H9 (cell line): ENCODE results near the gene CYP21A2. TPM values are rescaled to one million over a fixed set of nuclear protein-coding genes. Genes with fewer than 3 reads are reported as not detected.
"Not testable (repeated sequence)": the region's sequence is repeated elsewhere in the genome, so short reads cannot be mapped to it uniquely, and the experiment has no call there.

Experiments
- DNase-seq: peaks from one replicate; pipeline ENCODE4 v3.0.0-alpha.2; 2017
- H2AFZ ChIP-seq: one replicate; pipeline ENCODE4 v1.6.1; 2013; ENCODE audit warnings: mild to moderate bottlenecking, low read length, control low read depth, moderate library complexity
- H2AK5ac ChIP-seq: 2 replicates; pipeline ENCODE4 v1.6.1; 2013; ENCODE audit warnings: low read length, control low read depth, mixed read lengths; ENCODE audit not compliant: insufficient read length
- H2BK120ac ChIP-seq: one replicate; pipeline ENCODE4 v1.6.1; 2013; ENCODE audit warnings: low read depth, mild to moderate bottlenecking, low read length, control low read depth, inconsistent platforms; ENCODE audit not compliant: poor library complexity, severe bottlenecking
- H2BK12ac ChIP-seq: 2 replicates; pipeline ENCODE4 v1.6.1; 2013; ENCODE audit warnings: low read length, control low read depth, mixed read lengths, low read depth; ENCODE audit not compliant: insufficient read length
- H2BK15ac ChIP-seq: 2 replicates; pipeline ENCODE4 v1.6.1; 2013; ENCODE audit warnings: low read depth, low read length, control low read depth
- H2BK20ac ChIP-seq: one replicate; pipeline ENCODE4 v1.6.1; 2013; ENCODE audit warnings: low read depth, mild to moderate bottlenecking, low read length, control low read depth, inconsistent platforms; ENCODE audit not compliant: poor library complexity, severe bottlenecking
- H2BK5ac ChIP-seq: 2 replicates; pipeline ENCODE4 v1.6.1; 2013; ENCODE audit warnings: low read length, control low read depth, mixed read lengths; ENCODE audit not compliant: insufficient read length
- H3K14ac ChIP-seq: 2 replicates; pipeline ENCODE4 v1.6.1; 2013; ENCODE audit warnings: low read length, control low read depth; ENCODE audit not compliant: insufficient read depth
- H3K18ac ChIP-seq: 2 replicates; pipeline ENCODE4 v1.6.1; 2013; ENCODE audit warnings: low read depth, mild to moderate bottlenecking, mixed read lengths, low read length, control low read depth; ENCODE audit not compliant: insufficient read length
- H3K23ac ChIP-seq: 2 replicates; pipeline ENCODE4 v1.6.1; 2013; ENCODE audit warnings: low read length, control low read depth, mixed read lengths, low read depth; ENCODE audit not compliant: insufficient read length
- H3K23me2 ChIP-seq: 2 replicates; pipeline ENCODE4 v1.6.1; 2013; ENCODE audit warnings: low read depth, mild to moderate bottlenecking, mixed read lengths, low read length, control low read depth; ENCODE audit not compliant: insufficient read length, poor library complexity, severe bottlenecking
- H3K27ac ChIP-seq: 2 replicates; pipeline ENCODE4 v1.5.1; 2013; ENCODE audit warnings: low read length, control low read depth, mixed read lengths, low read depth; ENCODE audit not compliant: insufficient read length
- H3K27me3 ChIP-seq: 2 replicates; pipeline ENCODE4 v1.6.1; 2013; ENCODE audit warnings: low read length, control low read depth, inconsistent platforms; ENCODE audit not compliant: insufficient read depth
- H3K4ac ChIP-seq: 2 replicates; pipeline ENCODE4 v1.6.1; 2013; ENCODE audit warnings: low read depth, mild to moderate bottlenecking, control low read depth, inconsistent platforms, low read length, moderate library complexity
- H3K4me1 ChIP-seq: 2 replicates; pipeline ENCODE4 v1.6.1; 2013; ENCODE audit warnings: low read length, control low read depth, inconsistent platforms; ENCODE audit not compliant: insufficient read depth
- H3K4me2 ChIP-seq: 2 replicates; pipeline ENCODE4 v1.6.1; 2013; ENCODE audit warnings: low read length, control low read depth, mixed read lengths; ENCODE audit not compliant: insufficient read length, insufficient read depth
- H3K56ac ChIP-seq: 2 replicates; pipeline ENCODE4 v1.6.1; 2013; ENCODE audit warnings: low read depth, mild to moderate bottlenecking, mixed read lengths, low read length, control low read depth; ENCODE audit not compliant: insufficient read length
- H3K79me1 ChIP-seq: 2 replicates; pipeline ENCODE4 v1.6.1; 2013; ENCODE audit warnings: low read depth, mild to moderate bottlenecking, moderate library complexity, low read length, control low read depth, inconsistent platforms; ENCODE audit not compliant: insufficient read depth, poor library complexity, severe bottlenecking
- H3K79me2 ChIP-seq: 2 replicates; pipeline ENCODE4 v1.6.1; 2013; ENCODE audit warnings: low read length, control low read depth, inconsistent platforms; ENCODE audit not compliant: insufficient read depth
- H3K9ac ChIP-seq: 2 replicates; pipeline ENCODE4 v1.6.1; 2013; ENCODE audit warnings: low read length, control low read depth, mixed read lengths; ENCODE audit not compliant: insufficient read length; ENCODE audit errors: extremely low read depth
- H3K9me3 ChIP-seq: one replicate; pipeline ENCODE4 v1.6.1; 2013; ENCODE audit warnings: low read depth, low read length, inconsistent platforms; ENCODE audit not compliant: control insufficient read depth
- H3T11ph ChIP-seq: one replicate; pipeline ENCODE4 v1.6.1; 2013; ENCODE audit warnings: mild to moderate bottlenecking, low read length, control low read depth, inconsistent platforms
- H4K20me1 ChIP-seq: one replicate; pipeline ENCODE4 v1.6.1; 2013; ENCODE audit not compliant: control insufficient read depth, insufficient read length, insufficient read depth
- H4K5ac ChIP-seq: 2 replicates; pipeline ENCODE4 v1.6.1; 2013; ENCODE audit warnings: low read depth, mild to moderate bottlenecking, mixed read lengths, low read length, control low read depth; ENCODE audit not compliant: insufficient read length
- H4K8ac ChIP-seq: replicated peaks from 2 replicates; pipeline ENCODE4 v1.6.1; 2013; ENCODE audit warnings: low read length, control low read depth, mixed read lengths, low read depth; ENCODE audit not compliant: insufficient read length
- H4K91ac ChIP-seq: 2 replicates; pipeline ENCODE4 v1.6.1; 2013; ENCODE audit warnings: low read depth, mild to moderate bottlenecking, moderate library complexity, mixed read lengths, low read length, control low read depth; ENCODE audit not compliant: insufficient read length
- H3K27ac Mint-ChIP-seq, 3 experiments: 2 replicates in 2 of 3; 3 replicates in 1 of 3; pipeline ENCODE4 v1.8.0; 2020 to 2021; ENCODE audit warnings: mixed read lengths in 3 of 3, mild to moderate bottlenecking in 1 of 3, moderate library complexity in 1 of 3
- H3K27me3 Mint-ChIP-seq: 2 replicates; pipeline ENCODE4 v1.8.0; 2021; ENCODE audit warnings: low read depth, mild to moderate bottlenecking, moderate library complexity, mixed read lengths
- H3K36me3 Mint-ChIP-seq, 3 experiments: 2 replicates in 2 of 3; 3 replicates in 1 of 3; pipeline ENCODE4 v1.8.0; 2020 to 2021; ENCODE audit warnings: low read depth in 3 of 3, mixed read lengths in 3 of 3; ENCODE audit not compliant: insufficient read depth in 1 of 3
- H3K4me1 Mint-ChIP-seq, 2 experiments: 2 replicates each; pipeline ENCODE4 v1.8.0; 2020; ENCODE audit warnings: mixed read lengths in 2 of 2
- H3K4me3 Mint-ChIP-seq, 2 experiments: 2 replicates in 1 of 2; 3 replicates in 1 of 2; pipeline ENCODE4 v1.8.0; 2020 to 2021; ENCODE audit warnings: mild to moderate bottlenecking in 2 of 2, mixed read lengths in 2 of 2, moderate library complexity in 1 of 2
- H3K9me3 Mint-ChIP-seq, 2 experiments: 2 replicates in 1 of 2; 3 replicates in 1 of 2; pipeline ENCODE4 v1.8.0; 2020; ENCODE audit warnings: mild to moderate bottlenecking in 2 of 2, mixed read lengths in 2 of 2, moderate library complexity in 1 of 2
- WGBS: extraction: QIAGEN DNeasy Blood & Tissue Kit; methylation state at CpG from one replicate; pipeline ENCODE4 v1.1.7; 2013; ENCODE audit warnings: missing lambda C conversion rate, low lambda C conversion rate, mixed read lengths; ENCODE audit not compliant: insufficient read length; ENCODE audit errors: extremely low coverage; 5-methylcytosine and 5-hydroxymethylcytosine counted together
- total RNA-seq: library from RNA; stranded (reverse); gene quantifications from 2 replicates; pipeline ENCODE4 v1.2.1, GENCODE V29; 2021

CYP21A2 gene
- total RNA-seq, 1 experiment from 2014 or later, result not detected

- not testable (repeated sequence) for H3K14ac ChIP-seq, H3K27ac ChIP-seq, H3K23ac ChIP-seq, H4K91ac ChIP-seq, H3K9me3 Mint-ChIP-seq, H2AK5ac ChIP-seq, H2BK5ac ChIP-seq, H3K27ac Mint-ChIP-seq, H3K18ac ChIP-seq, H3K4me1 ChIP-seq, H3K79me2 ChIP-seq, H3K27me3 ChIP-seq, H4K5ac ChIP-seq, H3K4me1 Mint-ChIP-seq, H3K4ac ChIP-seq, H3K79me1 ChIP-seq, H3T11ph ChIP-seq, H3K27me3 Mint-ChIP-seq, H2BK15ac ChIP-seq, H3K23me2 ChIP-seq, H4K20me1 ChIP-seq, H3K4me3 Mint-ChIP-seq, H2AFZ ChIP-seq, H3K56ac ChIP-seq, DNase-seq, H3K36me3 Mint-ChIP-seq, H3K4me2 ChIP-seq, H4K8ac ChIP-seq, H2BK12ac ChIP-seq, H2BK20ac ChIP-seq, H2BK120ac ChIP-seq, H3K9me3 ChIP-seq, H3K9ac ChIP-seq
- no CpG with 5 or more reads among the region's 5 CpGs for WGBS
Measured at GRCh38 chr6:32013738-32014137, 24.5 kb upstream of the CYP21A2 start.

- not testable (repeated sequence) for H3K4me1 ChIP-seq, H3K18ac ChIP-seq, H3K23ac ChIP-seq, H3K14ac ChIP-seq, H3K23me2 ChIP-seq, H3K27me3 Mint-ChIP-seq, H3K27ac Mint-ChIP-seq, H3K27ac ChIP-seq, H3K56ac ChIP-seq, H3K9me3 Mint-ChIP-seq, H2BK120ac ChIP-seq, H3K4ac ChIP-seq, H4K8ac ChIP-seq, H2BK12ac ChIP-seq, H3K4me1 Mint-ChIP-seq, H2BK20ac ChIP-seq, H3T11ph ChIP-seq, H2AFZ ChIP-seq, H4K20me1 ChIP-seq, DNase-seq, H3K9ac ChIP-seq, H3K4me2 ChIP-seq, H4K91ac ChIP-seq, H3K79me2 ChIP-seq, H4K5ac ChIP-seq, H3K36me3 Mint-ChIP-seq, H2AK5ac ChIP-seq, H3K9me3 ChIP-seq, H3K79me1 ChIP-seq, H3K4me3 Mint-ChIP-seq, H2BK15ac ChIP-seq, H2BK5ac ChIP-seq, H3K27me3 ChIP-seq
- WGBS, result no CpG with 5 or more reads among the region's 6 CpGs
Measured at GRCh38 chr6:32014547-32014946, 23.7 kb upstream of the CYP21A2 start, which contains the start of gene C4B. TSS of gene C4B (plus strand) at chr6:32014795. CDS start at chr6:32014846, 51 bp downstream.
